Thoracic aorta (tissue), 2 donors: ENCODE results near the gene HJURP. TPM values are rescaled to one million over a fixed set of nuclear protein-coding genes. Genes with fewer than 3 reads are reported as not detected.

Experiments used
- ATAC-seq: fragments of 150-250 bp; one replicate; pipeline ENCODE4 v1.8.0; 2017; ENCODE audit warnings: low read depth; ENCODE audit not compliant: insufficient number of reproducible peaks, low FRiP score
- DNase-seq: peaks from one replicate; pipeline ENCODE4 v3.0.0-alpha.2; 2020; ENCODE audit warnings: low spot score
- H3K27ac ChIP-seq, 2 donors: fragments of 200-600 bp; sonication (generic); 1 replicate in 1 of 2; 2 replicates in 1 of 2; pipeline ENCODE4 v1.5.1; 2016; ENCODE audit warnings: mild to moderate bottlenecking in 2 of 2, moderate library complexity in 2 of 2
- H3K27me3 ChIP-seq: fragments of 200-600 bp; sonication (generic); replicated peaks from 2 replicates; pipeline ENCODE4 v1.6.0; 2016; ENCODE audit warnings: mild to moderate bottlenecking; ENCODE audit not compliant: insufficient read depth
- H3K36me3 ChIP-seq: fragments of 200-600 bp; sonication (generic); one replicate; pipeline ENCODE4 v1.5.1; 2016
- H3K4me1 ChIP-seq, 2 donors: fragments of 200-600 bp; sonication (generic); 1 replicate in 1 of 2; 2 replicates in 1 of 2; pipeline versions ENCODE4 v1.5.1 to v1.6.0; 2016; ENCODE audit warnings: low read depth in 2 of 2, mild to moderate bottlenecking in 1 of 2; ENCODE audit not compliant: control insufficient read depth in 1 of 2
- H3K4me3 ChIP-seq: fragments of 200-600 bp; sonication (generic); 2 replicates; pipeline ENCODE4 v1.5.1; 2016; ENCODE audit warnings: mild to moderate bottlenecking
- H3K9me3 ChIP-seq: fragments of 200-600 bp; sonication (generic); 2 replicates; pipeline ENCODE4 v1.5.1; 2016
- CTCF ChIP-seq: fragments of 200-600 bp; sonication (generic); IDR thresholded peaks from one replicate; pipeline ENCODE4 v1.5.1; 2019; ENCODE audit warnings: antibody characterized with exemption
- total RNA-seq, 2 donors: library from RNA; depleted of rRNA; stranded (reverse); fragments of >200 nt; gene quantifications; one replicate each; pipeline versions ENCODE4 v1.1.0 to v1.2.3, GENCODE V29; 2016

The HJURP gene
- total RNA-seq, 2 donors from 2014 or later = 0.95 to 1.6 TPM

GRCh38 chr2:233838251-233838650, 16.1 kb downstream of the HJURP start:
- Histone ChIP-seq H3K27ac (no peak overlapping the region), H3K36me3 (no peaks in the 10 kb centered on the region), H3K4me3 (no peak overlapping the region), H3K4me1 (no peaks in the 10 kb centered on the region), H3K9me3 (no peaks in the 10 kb centered on the region), H3K27me3 (no peaks in the 10 kb centered on the region)
- no peak for ATAC-seq
- no peak for DNase-seq
- no peak for TF ChIP-seq CTCF

- ATAC-seq = no peak
- no peaks in the 10 kb centered on the region for H3K36me3 ChIP-seq
- TF ChIP-seq CTCF = no peak
These were observed 16.6 kb downstream of the HJURP start for GRCh38 chr2:233837694-233838229.

GRCh38 chr2:233836359-233836758, 18.0 kb downstream of the HJURP start:
- Histone ChIP-seq H3K36me3 (no peaks in the 10 kb centered on the region), H3K27me3 (no peaks in the 10 kb centered on the region), H3K9me3 (no peaks in the 10 kb centered on the region), H3K4me3 (no peak overlapping the region), H3K27ac (no peak overlapping the region), H3K4me1 (no peaks in the 10 kb centered on the region)
- no peak for DNase-seq
- TF ChIP-seq CTCF = no peak
- ATAC-seq = no peak

More at GRCh38 chr2:233837694-233838229, 16.6 kb downstream of the HJURP start:
- Histone ChIP-seq H3K27me3 (no peaks in the 10 kb centered on the region), H3K27ac (no peak overlapping the region), H3K9me3 (no peaks in the 10 kb centered on the region), H3K4me3 (no peak overlapping the region), H3K4me1 (no peaks in the 10 kb centered on the region)
- no peak for DNase-seq

- no peaks in the 10 kb centered on the region for H3K36me3 ChIP-seq
- TF ChIP-seq CTCF = no peak
- no peaks in the 10 kb centered on the region for H3K4me1 ChIP-seq
- DNase-seq (no peak), ATAC-seq (no peak)
- no peak overlapping the region for H3K27ac ChIP-seq
- no peaks in the 10 kb centered on the region for H3K27me3 ChIP-seq
- H3K9me3 ChIP-seq = no peaks in the 10 kb centered on the region
- H3K4me3 ChIP-seq = no peak overlapping the region
These were observed 18.8 kb downstream of the HJURP start for GRCh38 chr2:233835230-233836186.

GRCh38 chr2:233833345-233833744, 21.0 kb downstream of the HJURP start:
- Histone ChIP-seq H3K4me3 (no peak overlapping the region), H3K9me3 (no peaks in the 10 kb centered on the region), H3K4me1 (no peaks in the 10 kb centered on the region), H3K36me3 (no peaks in the 10 kb centered on the region), H3K27ac (no peak overlapping the region), H3K27me3 (no peaks in the 10 kb centered on the region)
- DNase-seq = no peak
- no peak for TF ChIP-seq CTCF
- no peak for ATAC-seq
